Left lobe of liver (tissue), 2 donors: ENCODE measurements around the gene STYXL1. TPM values are rescaled to one million over a fixed set of nuclear protein-coding genes. Genes with fewer than 3 reads are reported as not detected.

Experiments used
- ATAC-seq: fragments of 200-7000 bp; cut with Tn5 transposase; one replicate; pipeline ENCODE4 v1.9.1; 2020; ENCODE audit warnings: mild to moderate bottlenecking, moderate library complexity
- DNase-seq: peaks from one replicate; pipeline ENCODE4 v3.0.0-alpha.2; 2020; ENCODE audit warnings: low spot score
- total RNA-seq: library from RNA; stranded (reverse); gene quantifications from one replicate; pipeline ENCODE4 v1.2.1, GENCODE V29; 2021
- donor health status: DM: no; HTN: no; CAD: no; lungs with moderate emphysema.
- donor health status: DM: no; HTN: yes; CAD: no.

STYXL1 gene
- total RNA-seq, 1 donor from 2014 or later, result 17.6 TPM

GRCh38 chr7:75995052-75995471 lies 52.7 kb downstream of the STYXL1 start:
- no peak for DNase-seq
- peak; percentile 0 for ATAC-seq

- DNase-seq, result peak; percentile 99
- ATAC-seq, result peak; percentile 80
These were observed 53.3 kb downstream of the STYXL1 start, which contains the start of gene TMEM120A for GRCh38 chr7:75994388-75995051. Gene TMEM120A (minus strand): TSS chr7:75994595. CDS start chr7:75994570, 25 bp downstream.

- DNase-seq (peak; percentile 94), ATAC-seq (peak; percentile 58)
These were observed 54.0 kb downstream of the STYXL1 start for GRCh38 chr7:75993689-75994387.

GRCh38 chr7:75992083-75992755 lies 55.6 kb downstream of the STYXL1 start:
- no peak for DNase-seq

GRCh38 chr7:75991531-75992082 lies 56.2 kb downstream of the STYXL1 start:
- ATAC-seq, result no peak
- DNase-seq, result no peak

More at GRCh38 chr7:75992083-75992755, 55.6 kb downstream of the STYXL1 start:
- ATAC-seq, result no peak

- ATAC-seq (no peak), DNase-seq (peak; percentile 71)
These were observed 58.1 kb downstream of the STYXL1 start for GRCh38 chr7:75989500-75990388.

GRCh38 chr7:75988568-75989499 lies 59.0 kb downstream of the STYXL1 start:
- DNase-seq (peak; percentile 80), ATAC-seq (peak; percentile 18)

- DNase-seq (no peak), ATAC-seq (no peak)
These were observed 59.8 kb downstream of the STYXL1 start for GRCh38 chr7:75987805-75988567.

GRCh38 chr7:75987026-75987804 lies 60.6 kb downstream of the STYXL1 start:
- DNase-seq (peak; percentile 61), ATAC-seq (peak; percentile 1)

- ATAC-seq (peak; percentile 21), DNase-seq (peak; percentile 66)
These were observed 61.5 kb downstream of the STYXL1 start for GRCh38 chr7:75986147-75986781.

- peak; percentile 22 for ATAC-seq
These were observed 62.2 kb downstream of the STYXL1 start for GRCh38 chr7:75985518-75986146.

GRCh38 chr7:75985009-75985517 lies 62.7 kb downstream of the STYXL1 start:
- peak; percentile 0 for ATAC-seq
- DNase-seq, result no peak

More at GRCh38 chr7:75985518-75986146, 62.2 kb downstream of the STYXL1 start:
- DNase-seq, result peak; percentile 76

GRCh38 chr7:75984130-75985008 lies 63.4 kb downstream of the STYXL1 start:
- no peak for ATAC-seq
- DNase-seq, result peak; percentile 55

- no peak for DNase-seq
- ATAC-seq, result no peak
These were observed 64.2 kb downstream of the STYXL1 start for GRCh38 chr7:75983471-75984129.
